GM23248 (cell line): Measurements from ENCODE around the gene ANAPC15.

Source experiments
- EZH2 ChIP-seq: fragments of 200-600 bp; sonication (generic); IDR thresholded peaks from 2 replicates; pipeline ENCODE4 v1.6.1; 2018; ENCODE audit warnings: antibody characterized with exemption, mild to moderate bottlenecking; ENCODE audit not compliant: insufficient read depth, poor library complexity, severe bottlenecking
- EZH2phosphoT487 ChIP-seq: fragments of 200-600 bp; sonication (generic); IDR thresholded peaks from 2 replicates; pipeline ENCODE4 v1.6.1; 2018; ENCODE audit warnings: antibody characterized with exemption, moderate library complexity, mild to moderate bottlenecking, low read depth; ENCODE audit not compliant: insufficient read depth

GRCh38 chr11:72098741-72099140 is 13.8 kb downstream of the ANAPC15 start:
- TF ChIP-seq EZH2 (no peak), EZH2phosphoT487 (no peak)
